ENCODE measurements around the gene NHEJ1.

NHEJ1 gene

GRCh38 chr2:219169930-219170654, 9.5 kb upstream of the NHEJ1 start, which contains the start of gene SLC23A3:
Gene SLC23A3, minus strand, starts transcription at chr2:219170029. Its CDS starts 45 bp downstream, at chr2:219169984.
- Histone ChIP-seq H3K27me3 (ENCODE audit: control insufficient read depth, insufficient read depth, low read length) (no peaks in the 10 kb centered on the region), H2AFZ (no peak within 1 kb of the TSS), H3K4me2 (ENCODE audit: low read length) (no peak within 1 kb of the TSS), H3K4me3 (ENCODE audit: low read depth, low read length) (no peak within 1 kb of the TSS), H3K4me1 (no peaks in the 10 kb centered on the region), H3K9me3 (ENCODE audit: control insufficient read depth, low read length) (no peaks in the 10 kb centered on the region), H3K36me3 (ENCODE audit: control insufficient read depth, insufficient read depth, low read length) (no peaks in the 10 kb centered on the region), H3K9ac (no peak within 1 kb of the TSS), H3K27ac (no peak within 1 kb of the TSS), H3K79me2 (no peaks in the 10 kb centered on the region)
- no peak for TF ChIP-seq CTCF (IDR thresholded peaks at IDR 0.05)

- H3K4me1 ChIP-seq, result no peaks in the 10 kb centered on the region
- TF ChIP-seq CTCF (IDR thresholded peaks at IDR 0.05), result no peak
Measured at GRCh38 chr2:219168932-219169331, 8.3 kb upstream of the NHEJ1 start.

GRCh38 chr2:219168526-219168925, 7.9 kb upstream of the NHEJ1 start:
- Histone ChIP-seq H3K9me3 (ENCODE audit: control insufficient read depth, low read length) (no peaks in the 10 kb centered on the region), H3K4me1 (no peaks in the 10 kb centered on the region), H2AFZ (no peak overlapping the region), H3K9ac (no peak overlapping the region), H3K79me2 (no peaks in the 10 kb centered on the region), H3K36me3 (ENCODE audit: control insufficient read depth, insufficient read depth, low read length) (no peaks in the 10 kb centered on the region), H3K4me2 (ENCODE audit: low read length) (no peak overlapping the region), H3K4me3 (ENCODE audit: low read depth, low read length) (no peak overlapping the region), H3K27me3 (ENCODE audit: control insufficient read depth, insufficient read depth, low read length) (no peaks in the 10 kb centered on the region), H3K27ac (no peak overlapping the region)
- TF ChIP-seq CTCF (IDR thresholded peaks at IDR 0.05), result no peak

More at GRCh38 chr2:219168932-219169331, 8.3 kb upstream of the NHEJ1 start:
- Histone ChIP-seq H2AFZ (no peak overlapping the region), H3K4me3 (ENCODE audit: low read depth, low read length) (no peak overlapping the region), H3K79me2 (no peaks in the 10 kb centered on the region), H3K36me3 (ENCODE audit: control insufficient read depth, insufficient read depth, low read length) (no peaks in the 10 kb centered on the region), H3K4me2 (ENCODE audit: low read length) (no peak overlapping the region), H3K27ac (no peak overlapping the region), H3K9me3 (ENCODE audit: control insufficient read depth, low read length) (no peaks in the 10 kb centered on the region), H3K27me3 (ENCODE audit: control insufficient read depth, insufficient read depth, low read length) (no peaks in the 10 kb centered on the region), H3K9ac (no peak overlapping the region)

GRCh38 chr2:219167997-219168396, 7.4 kb upstream of the NHEJ1 start:
- Histone ChIP-seq H3K9ac (no peak overlapping the region), H3K4me2 (ENCODE audit: low read length) (no peak overlapping the region), H3K36me3 (ENCODE audit: control insufficient read depth, insufficient read depth, low read length) (no peaks in the 10 kb centered on the region), H2AFZ (no peak overlapping the region), H3K79me2 (no peaks in the 10 kb centered on the region), H3K4me1 (no peaks in the 10 kb centered on the region), H3K27me3 (ENCODE audit: control insufficient read depth, insufficient read depth, low read length) (no peaks in the 10 kb centered on the region), H3K4me3 (ENCODE audit: low read depth, low read length) (no peak overlapping the region), H3K9me3 (ENCODE audit: control insufficient read depth, low read length) (no peaks in the 10 kb centered on the region), H3K27ac (no peak overlapping the region)
- no peak for TF ChIP-seq CTCF (IDR thresholded peaks at IDR 0.05)
